Heart left ventricle (tissue), 13 donors: ENCODE results near the gene SLC66A2.

ENCODE experiments used
- POLR2A ChIP-seq, 2 donors: fragments of 450-650 bp; IDR thresholded peaks; one replicate each; pipeline ENCODE4 v1.6.1; 2017; ENCODE audit warnings: antibody characterized with exemption in 2 of 2, mild to moderate bottlenecking in 2 of 2, moderate library complexity in 2 of 2
- TF ChIP-seq, protein P1 (sequence below), 12 donors: fragments of 200-600 bp; sonication (generic) in 4 of 12; IDR thresholded peaks; one replicate each; pipeline versions ENCODE4 v1.5.0 to v1.8.0; 2018 to 2022; ENCODE audit warnings: antibody characterized with exemption in 12 of 12, mild to moderate bottlenecking in 5 of 12
- donor health status: ischemic (EF 13 %, LVEDD 7.1; RV severe dilation, severe dysfunction).
- donor health status: DM: no; HTN: yes; CAD: no.
- donor health status: DM: no; HTN: no; CAD: no.
- donor health status: ischemic (EF 25% LVEDD 6.9; RV normal size, moderate dysfunction).
- donor health status: ischemic (EF 25% LVEDD 5.7; RV mildly dilated, moderate dysfunction).
- donor health status: ischemic (EF 35%, LVEDD 5.7; RV mildly dilated, moderate dysfunction).
- donor health status: nonischemic (EF 11% LVEDD 7.7; RV severe dilation, severe dysfunction).
- donor health status: DM: yes; HTN: yes; CAD: no.
- donor health status: PGD.
- donor health status: ischemic (EF 29% LVEDD 5.4; RV normal size, mild dysfunction).
- donor health status: nonischemic (EF 23%, LVEDD 6.1; RV moderate dilation, normal function).

DNA sequence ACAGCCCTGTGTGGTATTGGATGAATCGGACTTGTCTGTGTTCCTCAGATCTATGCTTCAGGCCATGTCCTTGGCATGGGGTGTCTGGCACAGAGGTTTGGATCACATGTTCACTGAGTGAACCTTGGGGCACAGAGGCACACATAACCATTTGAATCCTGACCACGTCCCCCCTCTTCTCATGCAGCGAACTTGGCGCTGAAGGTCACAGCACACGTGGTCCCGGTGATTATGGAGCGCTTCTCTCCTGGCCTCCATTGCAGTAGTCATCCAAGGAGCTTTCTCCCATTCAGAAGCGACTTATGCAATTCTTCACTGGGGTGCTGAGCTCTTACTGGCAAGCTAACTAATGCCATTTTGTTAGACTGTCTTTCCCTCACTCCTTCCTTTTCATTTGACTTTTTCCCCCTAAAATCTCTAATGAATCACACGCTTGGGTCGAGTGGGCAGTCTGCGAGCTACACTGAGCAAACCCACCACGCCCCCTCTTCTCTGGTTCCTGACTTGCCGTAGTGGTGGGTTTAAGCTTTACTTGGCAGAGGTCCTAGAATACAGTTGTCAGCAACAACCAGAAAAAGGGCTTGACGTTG is 94.3 kb downstream of the SLC66A2 start:
- TF ChIP-seq, protein P1, sequence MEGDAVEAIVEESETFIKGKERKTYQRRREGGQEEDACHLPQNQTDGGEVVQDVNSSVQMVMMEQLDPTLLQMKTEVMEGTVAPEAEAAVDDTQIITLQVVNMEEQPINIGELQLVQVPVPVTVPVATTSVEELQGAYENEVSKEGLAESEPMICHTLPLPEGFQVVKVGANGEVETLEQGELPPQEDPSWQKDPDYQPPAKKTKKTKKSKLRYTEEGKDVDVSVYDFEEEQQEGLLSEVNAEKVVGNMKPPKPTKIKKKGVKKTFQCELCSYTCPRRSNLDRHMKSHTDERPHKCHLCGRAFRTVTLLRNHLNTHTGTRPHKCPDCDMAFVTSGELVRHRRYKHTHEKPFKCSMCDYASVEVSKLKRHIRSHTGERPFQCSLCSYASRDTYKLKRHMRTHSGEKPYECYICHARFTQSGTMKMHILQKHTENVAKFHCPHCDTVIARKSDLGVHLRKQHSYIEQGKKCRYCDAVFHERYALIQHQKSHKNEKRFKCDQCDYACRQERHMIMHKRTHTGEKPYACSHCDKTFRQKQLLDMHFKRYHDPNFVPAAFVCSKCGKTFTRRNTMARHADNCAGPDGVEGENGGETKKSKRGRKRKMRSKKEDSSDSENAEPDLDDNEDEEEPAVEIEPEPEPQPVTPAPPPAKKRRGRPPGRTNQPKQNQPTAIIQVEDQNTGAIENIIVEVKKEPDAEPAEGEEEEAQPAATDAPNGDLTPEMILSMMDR (IDR thresholded peaks at IDR 0.05), result no peak
- no peak for TF ChIP-seq POLR2A (IDR thresholded peaks at IDR 0.05)
